ENCODE results near the gene CTNNA1.

The CTNNA1 gene

DNA sequence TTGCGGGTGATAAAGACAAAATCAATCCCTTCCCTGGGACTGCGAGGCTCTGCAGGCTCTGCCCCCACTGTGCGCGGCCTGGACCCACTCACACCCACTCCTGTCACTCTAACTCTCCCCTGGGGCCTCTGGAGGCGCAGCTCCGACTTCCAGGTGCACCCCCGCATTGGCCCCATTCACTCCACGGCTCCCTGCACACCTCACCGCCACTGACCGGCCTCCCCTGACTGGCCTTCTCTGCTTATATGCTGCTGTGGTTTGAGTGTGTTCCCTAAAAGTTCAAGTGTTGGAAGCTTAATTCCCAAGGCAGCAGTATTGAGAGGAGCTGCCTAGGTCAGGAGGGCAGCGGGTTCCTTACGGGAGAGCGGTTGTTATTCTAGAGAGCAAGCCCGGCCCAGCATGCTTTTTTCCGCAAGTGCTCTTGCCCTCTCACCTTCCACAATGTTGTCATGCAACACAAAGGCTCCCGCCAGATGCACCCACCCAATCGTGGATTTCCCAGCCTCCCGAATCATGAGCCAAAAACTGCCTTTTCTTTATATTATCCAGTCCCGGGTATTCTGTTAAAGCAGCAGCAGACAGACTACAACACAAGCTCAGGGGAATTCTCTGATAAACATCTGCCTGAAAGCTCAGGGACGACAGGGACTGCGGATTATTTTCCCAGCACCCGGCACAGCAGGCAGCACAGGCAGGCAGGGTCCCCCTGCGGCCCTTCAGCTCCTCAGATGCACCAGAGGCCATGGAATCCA, 195.4 kb downstream of the CTNNA1 start:
- no peak for DNase-seq (ENCODE audit: low spot score)
- no peak for FAIRE-seq

GRCh38 chr5:138949223-138949574, 196.0 kb downstream of the CTNNA1 start:
- FAIRE-seq (no peak), DNase-seq (ENCODE audit: low spot score) (no peak)

GRCh38 chr5:138949988-138950387, 196.8 kb downstream of the CTNNA1 start:
- DNase-seq (ENCODE audit: low spot score) (no peak), FAIRE-seq (no peak)

DNA sequence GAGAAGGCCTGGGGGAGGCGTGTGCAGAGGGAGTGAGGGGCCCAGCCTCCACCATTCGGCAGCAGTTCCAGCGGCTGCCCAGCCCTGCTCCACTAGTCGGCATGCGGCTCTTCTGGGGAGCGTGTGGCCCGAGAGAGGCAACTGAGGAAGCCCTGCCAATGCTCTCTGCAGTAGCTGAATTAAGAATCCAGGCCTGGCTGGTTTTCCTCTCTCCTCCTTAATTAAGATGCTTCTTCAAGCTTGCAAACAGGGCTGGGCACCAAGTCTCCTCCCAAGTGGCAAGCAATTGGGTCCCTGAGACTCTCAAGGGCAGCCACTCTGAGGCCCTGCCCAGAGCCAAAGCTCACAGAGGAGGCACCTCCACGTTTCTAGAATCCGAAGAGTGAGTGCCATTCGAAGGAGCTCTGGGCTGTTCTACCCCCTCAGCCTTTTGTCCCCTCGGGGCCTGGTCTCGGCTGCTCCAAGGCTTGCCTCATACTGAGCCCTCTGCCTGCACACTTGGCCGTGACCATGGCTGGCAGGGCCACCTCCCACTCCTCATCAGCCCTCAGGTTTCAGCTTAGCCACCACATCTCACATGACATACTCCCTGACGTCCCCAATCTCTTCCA, 197.3 kb downstream of the CTNNA1 start:
- no peak for FAIRE-seq
- no peak for DNase-seq (ENCODE audit: low spot score)

GRCh38 chr5:138951091-138951985, 198.1 kb downstream of the CTNNA1 start:
- DNase-seq (ENCODE audit: low spot score): no peak
- FAIRE-seq: no peak

GRCh38 chr5:138951986-138952735, 198.9 kb downstream of the CTNNA1 start:
- DNase-seq (ENCODE audit: low spot score) (no peak), FAIRE-seq (no peak)

DNA sequence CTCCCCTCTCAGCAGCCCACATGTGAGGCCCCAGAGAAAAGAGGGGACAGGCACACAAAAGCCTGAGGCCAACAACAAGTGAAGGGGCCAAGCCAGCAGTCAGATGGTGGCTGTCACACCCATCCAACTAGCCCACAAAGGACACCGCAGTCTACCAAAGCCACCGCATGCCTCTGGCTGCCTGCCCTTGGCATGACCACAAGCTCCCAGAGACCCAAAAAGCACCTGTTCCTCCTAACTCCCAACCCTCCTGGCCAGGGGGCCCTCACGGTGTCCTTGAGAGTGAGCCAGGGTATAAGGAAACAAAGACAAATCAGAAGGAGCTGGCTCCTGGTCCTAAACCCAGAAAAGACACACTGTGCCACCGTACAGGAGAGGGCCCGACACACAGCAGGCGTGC, 199.7 kb downstream of the CTNNA1 start:
- DNase-seq (ENCODE audit: low spot score) (no peak), FAIRE-seq (no peak)

DNA sequence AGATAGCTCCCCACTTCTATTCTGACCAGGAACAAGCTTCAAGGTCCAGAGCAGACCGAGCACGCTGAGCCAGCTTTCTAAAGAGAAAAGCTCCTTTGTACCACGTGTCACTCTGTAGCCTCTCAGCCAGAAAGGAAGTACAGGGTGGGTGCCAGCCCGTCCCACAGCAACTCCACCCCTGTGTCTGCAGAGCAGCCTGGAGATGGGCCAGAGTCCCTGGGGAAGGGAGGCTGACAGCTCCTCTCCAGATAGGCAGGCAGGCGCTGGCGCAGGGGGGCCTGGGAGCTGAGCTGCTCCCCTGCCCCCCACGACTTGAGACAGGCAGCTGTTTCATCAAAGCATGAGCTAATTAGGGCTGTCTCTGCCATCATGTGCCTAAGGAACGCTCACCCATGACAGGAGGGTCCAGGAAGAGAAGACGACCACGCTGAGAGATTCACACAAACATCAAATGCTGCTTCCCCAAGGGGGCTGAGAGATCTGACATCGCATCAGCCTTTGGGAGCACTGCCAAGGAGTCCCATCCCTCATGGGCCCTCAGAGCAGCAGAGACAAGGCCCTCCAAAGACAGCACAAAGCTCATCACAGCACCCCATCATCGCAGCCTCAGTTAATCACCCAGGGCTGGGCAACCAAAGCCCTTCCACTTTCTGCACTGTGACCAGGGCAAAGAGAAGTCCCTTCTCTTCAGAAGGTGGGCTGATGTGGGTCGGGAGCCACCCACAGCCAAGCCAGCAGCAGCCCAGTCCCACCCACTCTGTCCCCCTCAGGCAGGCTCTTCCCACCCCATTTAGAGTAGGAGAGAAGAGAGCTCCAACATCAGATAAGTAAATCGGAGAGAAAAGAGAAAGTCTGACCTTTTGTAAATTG, 200.4 kb downstream of the CTNNA1 start:
- FAIRE-seq (no peak), DNase-seq (ENCODE audit: low spot score) (peak; percentile 16)

DNA sequence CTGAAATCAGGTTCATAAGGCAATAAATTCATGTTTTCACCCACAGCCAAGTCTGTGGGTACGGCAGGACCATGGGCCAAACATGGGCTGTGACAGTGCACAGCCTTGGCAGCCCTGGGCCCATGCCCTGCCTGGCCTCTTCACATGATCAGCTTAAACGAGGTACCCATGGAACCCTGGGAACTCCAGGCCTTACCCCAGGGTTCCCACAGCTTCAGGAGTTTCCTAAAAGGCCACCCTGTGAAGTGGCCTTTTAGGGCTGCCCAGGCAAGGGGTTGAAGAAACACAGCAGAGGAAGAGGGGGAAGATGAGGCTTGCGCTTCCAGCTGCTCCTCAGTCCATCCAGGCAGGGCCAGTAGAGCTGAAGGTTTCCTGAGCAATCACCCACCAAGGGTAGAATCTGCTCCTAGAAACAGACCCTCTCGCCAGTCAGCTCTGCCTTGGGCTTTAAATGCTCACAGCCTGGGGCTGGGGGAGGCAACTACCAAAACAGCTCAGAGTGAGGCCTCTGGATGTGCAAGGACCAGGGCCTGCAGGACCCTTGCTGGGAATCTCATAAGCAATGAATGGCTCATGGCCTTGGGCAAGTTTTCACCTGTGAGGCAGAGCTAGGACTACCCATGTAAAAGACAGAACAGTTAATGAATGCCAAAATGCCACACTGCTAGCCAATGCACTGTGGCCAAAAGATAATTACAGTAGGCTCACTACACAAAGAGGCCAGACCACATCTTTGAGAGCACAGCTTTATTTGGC, 201.2 kb downstream of the CTNNA1 start:
- DNase-seq (ENCODE audit: low spot score) (no peak), FAIRE-seq (no peak)

DNA sequence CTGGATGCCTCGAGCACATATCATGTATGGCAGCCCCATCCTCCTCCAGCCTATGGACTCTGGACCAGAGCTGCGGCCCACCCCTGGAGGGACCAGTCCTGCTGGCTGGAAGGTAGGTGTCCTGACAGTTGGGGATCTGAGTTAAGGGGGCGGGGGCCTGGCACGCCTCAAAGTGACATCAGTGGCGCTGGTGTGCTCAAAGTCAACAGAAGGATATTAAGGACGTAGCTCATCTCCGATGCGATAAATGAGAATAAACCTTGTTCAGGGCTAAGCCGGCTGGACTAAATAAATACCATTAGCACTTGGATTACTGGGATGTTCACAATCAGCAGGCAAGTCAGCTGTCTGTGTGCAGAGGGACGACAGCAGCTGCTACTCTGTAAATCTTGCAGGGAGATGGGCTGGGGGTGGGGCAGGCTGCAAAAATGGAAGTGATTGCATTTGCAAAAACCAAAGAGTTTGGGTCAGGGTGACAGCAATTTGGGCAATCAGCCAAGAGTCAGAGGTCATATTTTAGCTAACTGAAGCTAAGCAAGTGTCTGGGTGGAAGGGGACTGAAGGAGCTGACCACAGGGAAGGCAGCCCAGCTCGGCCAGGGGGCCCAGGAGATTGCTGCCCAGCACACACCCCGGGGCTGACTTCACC, 201.9 kb downstream of the CTNNA1 start:
- no peak for DNase-seq (ENCODE audit: low spot score)
- no peak for FAIRE-seq

DNA sequence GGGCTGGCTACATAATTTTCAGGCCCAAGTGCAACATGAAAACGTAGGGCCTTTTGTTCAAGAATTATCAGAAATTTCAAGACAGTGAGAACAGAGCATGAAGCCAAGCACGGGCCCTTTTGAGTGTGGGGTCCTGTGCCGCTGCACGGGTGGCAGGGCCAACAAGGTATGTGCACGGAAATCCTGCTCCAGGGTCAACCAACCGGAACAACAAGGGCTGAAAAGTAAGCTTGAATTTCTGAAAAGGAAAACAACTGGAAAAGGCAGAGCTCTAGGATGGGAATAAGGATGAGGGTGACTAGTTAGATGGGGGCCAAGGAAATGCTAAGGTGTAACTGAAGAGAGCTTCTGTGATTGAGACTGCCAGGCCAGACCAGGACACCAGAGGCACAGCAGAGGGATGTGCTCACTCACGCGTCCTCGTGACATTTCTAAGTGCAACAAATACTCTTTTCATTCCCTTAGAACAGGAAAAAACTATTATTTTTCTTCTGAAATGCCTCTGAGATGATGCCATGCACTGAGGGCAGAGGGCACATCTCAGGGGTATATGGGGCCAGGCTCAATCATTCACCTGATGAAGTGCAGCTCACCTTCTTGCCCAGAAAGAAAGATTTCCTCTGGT, 202.6 kb downstream of the CTNNA1 start:
- no peak for DNase-seq (ENCODE audit: low spot score)
- FAIRE-seq: no peak

GRCh38 chr5:138956801-138957200, 203.6 kb downstream of the CTNNA1 start:
- DNase-seq (ENCODE audit: low spot score) (no peak), FAIRE-seq (no peak)

DNA sequence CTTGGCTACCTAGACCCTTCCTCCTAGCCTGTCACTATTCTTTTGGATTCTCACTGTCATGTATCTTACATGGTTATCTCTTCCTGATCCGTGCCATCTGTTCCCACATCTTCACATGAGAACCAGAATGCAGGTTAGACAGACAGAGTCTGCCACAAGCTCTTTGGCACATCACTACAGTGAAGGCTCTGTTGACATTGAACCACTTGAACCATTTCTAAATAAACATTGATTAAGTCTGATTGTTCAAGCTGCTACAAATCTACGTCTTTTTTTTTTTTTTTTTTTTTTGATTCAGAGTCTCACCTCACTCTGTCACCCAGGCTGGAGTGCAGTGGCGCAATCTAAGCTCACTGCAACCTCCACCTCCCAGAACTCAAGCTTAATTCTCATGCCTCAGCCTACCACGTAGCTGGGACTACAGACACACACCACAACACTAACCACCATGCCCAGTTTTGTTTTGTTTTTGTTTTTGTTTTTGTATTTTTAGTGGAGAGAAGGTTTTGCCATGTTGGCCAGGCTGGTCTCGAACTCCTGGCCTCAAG, 207.0 kb downstream of the CTNNA1 start:
- no peak for DNase-seq (ENCODE audit: low spot score)
- no peak for FAIRE-seq

DNA sequence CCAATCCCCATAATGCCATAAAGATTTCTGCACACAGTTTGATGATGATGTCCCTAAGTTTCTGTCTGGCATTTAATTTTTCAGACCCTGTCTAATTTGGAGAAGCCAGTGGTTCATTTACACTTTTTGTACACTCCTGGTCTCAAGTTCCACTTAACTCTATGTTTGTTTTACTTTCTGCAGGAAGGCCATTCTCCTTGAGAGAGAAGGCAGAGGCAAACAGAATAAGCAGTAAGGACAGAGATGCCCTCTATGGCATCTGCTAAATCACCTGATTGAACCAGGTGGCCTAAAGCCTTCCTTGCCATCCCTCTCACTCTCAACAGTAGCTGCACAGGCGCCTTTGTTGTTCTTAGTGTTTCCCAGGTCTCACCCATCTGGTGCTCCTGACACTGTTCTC, 208.0 kb downstream of the CTNNA1 start:
- no peak for FAIRE-seq
- DNase-seq (ENCODE audit: low spot score): no peak

DNA sequence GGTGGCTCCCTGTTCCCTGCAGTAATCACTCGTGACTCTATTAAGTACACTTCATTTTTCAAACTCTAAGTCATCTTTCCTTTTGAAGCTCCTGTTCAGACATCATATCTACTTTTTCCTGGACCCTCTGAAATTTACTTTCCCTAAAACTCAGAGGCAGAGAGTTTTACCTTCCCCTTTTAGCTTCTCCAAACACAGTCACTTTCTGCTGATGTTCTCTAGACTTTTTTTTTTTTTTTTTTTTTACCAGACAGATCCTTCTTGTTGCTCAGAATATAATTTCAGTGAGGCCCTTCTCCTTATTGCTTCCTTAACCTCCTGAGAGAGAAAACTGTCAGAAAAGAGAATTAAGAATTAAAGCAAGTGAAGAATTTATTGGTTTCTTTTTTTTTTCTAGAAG, 208.5 kb downstream of the CTNNA1 start:
- DNase-seq (ENCODE audit: low spot score): no peak
- FAIRE-seq: no peak

GRCh38 chr5:138962614-138963370, 209.6 kb downstream of the CTNNA1 start:
- DNase-seq (ENCODE audit: low spot score): no peak
- FAIRE-seq: no peak

DNA sequence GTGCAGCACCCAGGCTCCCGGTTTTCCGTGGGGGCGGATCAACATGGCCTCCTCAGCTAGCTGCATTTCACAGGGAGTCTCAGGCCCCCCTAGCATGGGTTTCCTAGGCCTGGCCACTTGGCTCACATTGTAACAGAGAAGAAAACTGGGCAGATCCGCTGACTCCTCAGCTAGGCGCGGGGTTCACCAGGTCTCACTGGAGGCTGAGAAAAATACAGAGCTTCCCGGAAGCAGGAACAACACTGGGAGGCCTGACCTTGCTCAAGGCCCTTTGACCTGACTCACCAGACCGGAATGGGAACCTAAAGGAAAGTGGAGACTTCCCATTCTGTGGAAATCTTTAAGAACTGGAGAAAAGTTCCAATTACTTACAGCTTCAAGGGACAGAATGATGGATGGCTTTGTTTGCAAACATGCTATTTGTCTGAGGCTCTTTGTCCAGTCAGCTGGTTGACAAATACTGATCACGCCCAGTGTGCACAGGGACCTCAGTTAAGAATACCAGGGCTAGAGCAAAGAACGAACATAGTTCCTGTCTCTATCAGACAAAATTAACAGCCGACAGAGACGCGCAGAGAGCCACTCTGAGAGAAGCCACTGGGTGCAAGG, 210.6 kb downstream of the CTNNA1 start:
- DNase-seq (ENCODE audit: low spot score): no peak
- FAIRE-seq: no peak
